Inferior parietal cortex (tissue), 1 donor: Measurements from ENCODE around the gene MAP4K2.
"Not testable (repeated sequence)": the region's sequence is repeated elsewhere in the genome, so short reads cannot be mapped to it uniquely, and the experiment has no call there.

Experiments used
- DNase-seq: peaks from one replicate; pipeline ENCODE4 v3.0.0-alpha.2; 2016; ENCODE audit errors: extremely low spot score

MAP4K2 gene

GRCh38 chr11:64838600-64839334 lies 35.8 kb upstream of the MAP4K2 start:
- no peak for DNase-seq

DNA sequence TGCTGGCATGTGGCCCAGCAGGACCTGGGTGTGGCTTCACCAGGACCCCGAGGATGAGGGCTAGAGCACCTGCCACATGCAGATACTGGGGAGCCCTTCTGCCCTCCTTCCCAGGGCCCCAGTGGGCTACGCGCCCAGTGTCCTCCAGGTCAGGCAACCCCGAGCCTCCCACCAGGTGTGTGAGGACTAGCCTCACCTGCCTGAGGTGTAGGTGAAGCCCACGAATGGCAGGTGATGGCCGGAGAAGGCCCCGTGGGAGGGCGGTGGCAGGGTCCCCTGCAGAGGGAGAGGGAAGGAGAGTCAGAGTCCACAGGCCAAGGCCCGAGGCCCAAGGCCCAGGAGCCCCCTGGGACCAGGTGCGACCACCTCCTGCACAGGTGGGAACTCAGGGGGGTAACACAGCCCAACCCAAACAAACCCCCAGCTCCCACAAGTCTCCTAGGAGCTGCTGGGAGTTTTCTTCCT lies 34.9 kb upstream of the MAP4K2 start:
- DNase-seq: no peak

DNA sequence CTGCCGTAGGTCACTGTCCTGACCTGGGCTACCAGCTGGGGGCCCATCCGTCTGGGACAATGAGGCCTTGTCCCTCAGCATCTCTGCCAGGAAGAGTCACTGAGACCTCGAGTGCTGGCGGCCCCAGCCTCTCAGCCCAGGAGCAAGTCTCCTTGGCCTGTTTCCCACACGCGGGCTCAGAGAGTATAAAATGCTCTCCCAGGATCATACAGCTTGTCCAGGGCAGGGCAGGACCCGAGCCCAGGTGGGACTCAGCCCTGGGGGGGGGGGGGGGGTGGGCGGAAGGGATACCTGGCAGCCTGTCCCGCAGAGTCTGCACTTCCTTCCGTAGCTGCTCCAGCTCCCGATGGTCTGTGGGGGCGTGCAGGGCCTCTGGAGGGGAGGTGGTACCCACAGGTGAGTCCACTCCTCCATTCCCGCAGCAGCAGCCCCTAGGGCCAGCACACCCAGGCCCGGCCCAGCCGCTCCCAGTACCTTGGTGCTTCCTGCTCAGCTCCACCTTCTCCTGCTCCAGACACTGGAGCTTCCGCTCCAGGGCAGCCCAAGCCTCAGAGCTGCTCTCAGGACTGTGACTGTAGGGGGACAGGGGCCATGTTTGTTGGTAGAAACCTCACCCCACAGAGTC lies 33.5 kb upstream of the MAP4K2 start:
- DNase-seq: no peak

GRCh38 chr11:64835616-64836447 lies 32.8 kb upstream of the MAP4K2 start:
- no peak for DNase-seq

- DNase-seq: no peak
Observed at GRCh38 chr11:64834723-64835615, 32.0 kb upstream of the MAP4K2 start.

DNA sequence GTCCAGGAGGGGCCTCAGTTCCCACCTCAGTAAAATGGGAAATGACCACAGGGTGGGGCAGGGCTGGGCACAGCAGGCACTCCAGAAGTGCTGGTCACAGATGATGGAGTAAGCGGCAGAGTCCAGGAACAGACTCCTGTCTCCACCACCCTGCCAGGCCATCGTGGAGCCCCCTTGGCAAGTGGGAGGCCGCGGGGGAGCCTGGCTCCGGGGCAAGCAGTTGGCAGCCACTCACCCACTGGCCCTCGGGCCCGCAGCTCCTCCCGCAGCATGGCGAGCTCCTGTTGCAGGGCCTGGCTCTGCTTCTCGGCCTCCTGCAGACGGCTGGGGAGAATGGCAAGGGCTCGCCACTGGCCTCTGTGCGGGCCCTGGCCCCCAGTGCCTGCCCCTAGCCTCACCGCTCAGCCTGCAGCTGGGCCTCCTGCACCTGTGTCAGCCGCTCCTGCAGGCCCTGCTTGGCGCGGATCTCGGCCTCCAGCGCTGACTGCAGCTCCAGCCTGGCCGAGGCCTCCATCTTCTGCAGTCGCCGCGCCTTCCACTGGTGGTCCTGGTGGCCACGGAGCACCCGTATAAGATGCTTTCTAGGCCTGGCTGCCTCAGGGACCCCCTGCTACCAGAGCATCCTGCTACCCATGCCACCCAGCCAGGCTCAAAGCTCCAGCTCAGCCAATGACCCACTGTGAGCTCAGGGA lies 31.2 kb upstream of the MAP4K2 start:
- DNase-seq: no peak

DNA sequence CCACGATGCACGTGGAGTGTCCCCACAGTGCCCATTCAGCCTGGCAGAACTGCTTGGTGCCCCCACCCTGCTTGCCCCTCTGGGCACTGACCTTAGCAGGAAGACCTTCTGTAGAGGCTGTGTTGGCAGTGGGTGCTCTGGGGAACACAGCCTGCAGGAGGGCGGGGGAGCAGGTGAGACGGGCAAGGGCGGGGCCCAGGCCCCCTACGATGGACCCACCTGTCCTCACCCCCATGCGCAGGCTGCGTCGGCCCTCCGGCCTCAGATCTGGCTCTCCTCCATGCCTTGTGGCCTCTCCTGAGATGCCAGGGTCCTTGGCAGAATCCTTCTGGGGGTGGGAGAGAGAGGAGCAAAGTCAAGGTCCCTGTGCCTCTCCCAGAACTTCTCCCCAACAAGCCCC lies 30.5 kb upstream of the MAP4K2 start:
- DNase-seq: no peak

- DNase-seq: no peak
Observed at GRCh38 chr11:64833198-64833502, 30.1 kb upstream of the MAP4K2 start.

DNA sequence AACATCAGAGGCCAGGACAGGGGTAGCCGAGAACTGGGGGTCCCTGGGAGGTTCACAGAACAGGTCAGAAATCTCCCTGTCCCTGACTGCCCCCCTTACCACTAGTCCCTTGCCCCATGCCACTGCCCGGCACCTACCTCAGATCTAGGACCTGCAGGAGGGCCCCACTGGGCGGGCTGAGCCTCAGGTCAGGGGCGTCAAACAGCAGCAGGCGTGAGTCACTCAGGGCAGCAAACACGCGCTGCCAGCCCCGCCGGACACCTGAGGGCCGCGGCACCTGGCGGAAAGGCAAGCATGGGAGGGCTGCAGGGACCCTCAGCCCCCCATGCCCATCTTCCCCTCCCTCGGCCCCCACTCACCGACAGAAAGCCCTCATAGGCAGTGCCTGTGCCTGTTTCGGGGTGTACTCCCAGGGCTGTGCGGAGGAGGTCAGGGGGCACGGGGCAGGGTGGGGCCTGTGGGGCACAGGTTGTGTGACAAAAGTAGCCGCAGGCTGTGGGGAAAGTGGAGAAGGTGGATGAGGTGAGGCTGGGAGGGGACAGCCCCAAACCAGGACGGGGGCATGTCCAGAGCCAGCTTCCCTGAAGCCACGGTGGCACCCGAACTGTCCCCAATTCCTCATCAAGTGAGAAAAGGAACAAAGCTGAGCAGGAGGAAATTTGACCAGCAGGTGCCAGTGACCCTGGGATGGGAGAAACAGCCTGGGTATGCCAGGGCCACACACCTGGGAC lies 29.6 kb upstream of the MAP4K2 start:
- no peak for DNase-seq

GRCh38 chr11:64831411-64831891 lies 28.4 kb upstream of the MAP4K2 start:
- no peak for DNase-seq

- DNase-seq: no peak
Observed at GRCh38 chr11:64829536-64830251, 26.7 kb upstream of the MAP4K2 start.

GRCh38 chr11:64827451-64827839 lies 24.4 kb upstream of the MAP4K2 start:
- DNase-seq: no peak

- DNase-seq: no peak
Observed at GRCh38 chr11:64826578-64827450, 23.8 kb upstream of the MAP4K2 start.

GRCh38 chr11:64826062-64826461 lies 23.0 kb upstream of the MAP4K2 start:
- no peak for DNase-seq

GRCh38 chr11:64823568-64824119 lies 20.6 kb upstream of the MAP4K2 start:
- DNase-seq: no peak

DNA sequence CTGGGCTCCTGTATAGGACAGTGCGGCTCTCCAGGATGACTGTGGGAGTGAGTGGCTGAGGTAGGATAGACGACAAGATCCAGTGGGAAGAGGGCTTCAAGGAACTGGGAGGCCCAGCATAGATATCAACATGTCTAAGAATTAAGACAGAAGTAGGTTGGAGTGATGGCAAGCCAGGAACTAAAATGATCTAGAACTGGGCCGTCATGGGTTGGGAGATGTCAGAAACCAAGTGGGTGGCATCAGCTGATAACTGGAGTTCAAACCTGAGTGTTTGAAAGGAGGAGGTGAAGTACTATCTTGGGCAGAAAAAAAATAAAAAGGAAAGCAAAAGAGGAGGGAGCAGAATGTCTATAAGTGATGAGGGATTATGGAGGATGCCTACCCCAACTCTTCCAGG lies 14.5 kb upstream of the MAP4K2 start:
- no peak for DNase-seq

GRCh38 chr11:64815433-64815832 lies 12.4 kb upstream of the MAP4K2 start:
- DNase-seq: not testable (repeated sequence)

- DNase-seq: no peak
Observed at GRCh38 chr11:64814712-64815187, 11.7 kb upstream of the MAP4K2 start.
